ENCODE results near the gene ZNF81. TPM values are rescaled to one million over a fixed set of nuclear protein-coding genes. Genes with fewer than 3 reads are reported as not detected.

Gene ZNF81
- total RNA-seq, 4 donors from 2014 or later: 2.5 to 6.3 (median 4.2) TPM

GRCh38 chrX:47828984-47829383 is 7.7 kb upstream of the ZNF81 start:
- WGBS, 2 donors: 100% methylated on average over 1 of the region's 1 CpG
- TF ChIP-seq CTCF (IDR thresholded peaks at IDR 0.05): no peak
- no peak for TF ChIP-seq POLR2A (IDR thresholded peaks at IDR 0.05)
- intact Hi-C loops (cut with DNase I): no loop called here
- Histone ChIP-seq H3K4me1 (no peaks in the 10 kb centered on the region), H3K36me3 (no peaks in the 10 kb centered on the region), H3K9me3 (no peaks in the 10 kb centered on the region), H3K27ac (no peak overlapping the region), H3K4me3 (no peak overlapping the region), H3K27me3 (no peaks in the 10 kb centered on the region)
- no peak for DNase-seq

DNA sequence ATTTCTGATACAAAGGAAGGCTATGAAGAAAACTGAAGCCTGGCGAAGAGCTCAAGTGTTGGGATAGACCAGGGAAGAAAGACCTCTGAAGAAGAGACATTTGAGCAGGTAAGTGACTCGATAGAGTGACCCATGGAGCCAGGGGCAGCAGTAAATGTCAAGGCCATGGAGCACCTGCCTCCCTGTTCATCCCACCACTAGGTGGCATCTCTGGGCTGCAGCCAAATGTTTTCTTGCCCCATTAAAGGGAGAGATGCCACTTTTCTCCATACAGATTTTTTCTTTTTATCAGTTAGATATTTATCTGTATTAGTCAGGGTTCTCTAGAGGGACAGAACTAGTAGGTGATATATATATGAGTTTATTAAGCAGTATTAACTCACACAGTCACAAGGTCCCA is 4.9 kb upstream of the ZNF81 start:
- DNase-seq: no peak
- intact Hi-C loops (cut with DNase I): no loop called here

GRCh38 chrX:47838361-47838760 is 1.7 kb downstream of the ZNF81 start:
- Histone ChIP-seq H3K27ac (no peak overlapping the region), H3K27me3 (no peaks in the 10 kb centered on the region), H3K4me3 (no peak overlapping the region), H3K9me3 (no peaks in the 10 kb centered on the region), H3K4me1 (peaks cover 0 to 15% (median 0%) of the 10 kb centered on the region in 3 donors), H3K36me3 (no peaks in the 10 kb centered on the region)
- no peak for DNase-seq
- no peak for TF ChIP-seq CTCF (IDR thresholded peaks at IDR 0.05)
- intact Hi-C loops (cut with DNase I): no loop called here
- WGBS, 2 donors: 57 to 67% methylated on average over 1 of the region's 1 CpG

More for the DNA sequence above, 4.9 kb upstream of the ZNF81 start:
- Histone ChIP-seq H3K36me3 (no peaks in the 10 kb centered on the region), H3K4me3 (no peak overlapping the region), H3K27ac (no peak overlapping the region), H3K27me3 (no peaks in the 10 kb centered on the region), H3K4me1 (peaks cover 0 to 7% (median 0%) of the 10 kb centered on the region in 3 donors), H3K9me3 (no peaks in the 10 kb centered on the region)
- 32 to 41% methylated on average over 2 of the region's 2 CpGs for WGBS, 2 donors
- TF ChIP-seq POLR2A (IDR thresholded peaks at IDR 0.05) (no peak), CTCF (IDR thresholded peaks at IDR 0.05) (peak in 5 of 6 experiments; percentile 43 to 59 (median 50))

GRCh38 chrX:47840111-47840510 is 3.4 kb downstream of the ZNF81 start:
- Histone ChIP-seq H3K9me3 (no peaks in the 10 kb centered on the region), H3K4me3 (no peak overlapping the region), H3K36me3 (no peaks in the 10 kb centered on the region), H3K27ac (no peak overlapping the region), H3K4me1 (peaks cover 0 to 15% (median 0%) of the 10 kb centered on the region in 3 donors), H3K27me3 (no peaks in the 10 kb centered on the region)
- WGBS, 2 donors: 46 to 77% methylated on average over 3 to 4 of the region's 4 CpGs
- no peak for DNase-seq
- intact Hi-C loops (cut with DNase I): no loop called here
- no peak for TF ChIP-seq CTCF (IDR thresholded peaks at IDR 0.05)
- no peak for TF ChIP-seq POLR2A (IDR thresholded peaks at IDR 0.05)

- intact Hi-C loops (cut with DNase I): no loop called here
- Histone ChIP-seq H3K36me3 (peaks cover 0 to 24% (median 0%) of the 10 kb centered on the region in 3 donors), H3K4me1 (no peaks in the 10 kb centered on the region), H3K4me3 (no peak overlapping the region), H3K27me3 (no peaks in the 10 kb centered on the region), H3K27ac (no peak overlapping the region), H3K9me3 (no peaks in the 10 kb centered on the region)
- no peak for DNase-seq
- WGBS, 2 donors: 75% methylated on average over 1 of the region's 1 CpG; no CpG with 5 or more reads in 1 of the 2 donors
- TF ChIP-seq POLR2A (IDR thresholded peaks at IDR 0.05) (no peak), CTCF (IDR thresholded peaks at IDR 0.05) (no peak)
Observed at GRCh38 chrX:47843363-47843762, 6.7 kb downstream of the ZNF81 start.
